ENCODE results near the gene LHX2.
"Not testable (repeated sequence)": the region's sequence is repeated elsewhere in the genome, so short reads cannot be mapped to it uniquely, and the experiment has no call there.

Gene LHX2

DNA sequence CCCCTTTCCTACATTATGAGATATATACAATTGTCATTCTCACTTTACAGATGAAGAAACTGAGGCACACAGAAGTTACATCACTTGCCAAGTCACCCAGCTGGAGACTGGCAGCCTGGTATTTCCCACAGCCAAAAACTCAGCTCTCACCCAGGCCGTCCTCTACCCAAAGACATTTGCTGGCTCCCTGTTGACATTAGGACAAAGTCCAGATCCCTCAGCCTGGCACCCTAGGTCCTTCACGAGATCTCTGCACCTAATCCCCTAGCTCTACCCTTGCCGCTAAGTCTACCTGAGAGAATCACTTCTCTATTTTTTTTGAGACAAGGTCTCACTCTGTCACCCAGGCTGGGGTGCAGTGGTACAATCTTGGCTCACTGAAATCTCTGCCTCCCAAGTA, 26.8 kb upstream of the LHX2 start:
- no peak for TF ChIP-seq JUND (IDR thresholded peaks at IDR 0.05; ENCODE audit: low read depth)
- no peak for DNase-seq (ENCODE audit: low read depth in 1 of 2, low spot score in 1 of 2)
- in situ Hi-C loops (cut with HindIII; ENCODE audit: low pct_unique_long_range_greater_than_20kb, low sequenced_read_pairs): no loop called here

DNA sequence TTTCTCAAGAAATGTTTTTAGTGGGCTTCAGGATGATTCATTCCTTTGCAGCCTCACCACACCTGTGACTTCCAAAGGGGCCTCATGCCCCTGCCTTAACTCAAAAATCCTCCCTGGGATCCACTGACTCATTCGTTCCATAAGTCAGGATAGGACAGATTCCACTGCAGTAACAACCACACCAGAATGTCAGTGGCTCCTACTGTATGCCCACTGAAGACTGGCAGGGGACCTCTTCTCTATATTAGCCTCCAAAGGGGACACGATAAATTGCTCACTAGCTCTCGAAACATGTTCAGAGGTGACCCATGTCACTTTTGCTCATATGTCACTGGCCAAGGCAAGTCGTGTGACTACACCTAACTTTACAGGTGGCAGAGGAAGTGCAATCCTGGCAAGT, 25.7 kb upstream of the LHX2 start:
- no peak for DNase-seq (ENCODE audit: low read depth in 1 of 2, low spot score in 1 of 2)
- in situ Hi-C loops (cut with HindIII; ENCODE audit: low pct_unique_long_range_greater_than_20kb, low sequenced_read_pairs): no loop called here
- TF ChIP-seq JUND (IDR thresholded peaks at IDR 0.05; ENCODE audit: low read depth): no peak

DNA sequence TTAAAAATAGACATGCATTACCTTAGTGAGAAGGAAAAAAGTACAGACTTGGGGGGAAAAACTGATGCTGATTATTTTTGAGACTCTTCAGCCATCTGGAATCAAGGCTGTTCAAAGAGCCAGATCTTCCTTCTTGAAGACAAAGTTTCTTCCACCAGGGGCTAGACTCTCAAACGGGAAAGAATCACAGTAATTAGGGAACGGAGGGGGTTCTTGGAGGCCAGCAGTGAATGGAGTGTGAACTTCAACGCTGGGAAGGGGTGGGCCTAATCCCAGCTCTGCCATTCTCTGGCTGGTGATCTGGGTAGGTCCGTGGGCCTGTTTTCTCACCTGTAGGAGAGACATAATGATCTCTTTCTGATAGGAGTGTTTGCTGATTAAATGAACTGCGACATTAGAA, 21.1 kb upstream of the LHX2 start:
- TF ChIP-seq JUND (IDR thresholded peaks at IDR 0.05; ENCODE audit: low read depth): no peak
- DNase-seq (ENCODE audit: low read depth in 1 of 2, low spot score in 1 of 2): no peak
- in situ Hi-C loops (cut with HindIII; ENCODE audit: low pct_unique_long_range_greater_than_20kb, low sequenced_read_pairs): no loop called here

DNA sequence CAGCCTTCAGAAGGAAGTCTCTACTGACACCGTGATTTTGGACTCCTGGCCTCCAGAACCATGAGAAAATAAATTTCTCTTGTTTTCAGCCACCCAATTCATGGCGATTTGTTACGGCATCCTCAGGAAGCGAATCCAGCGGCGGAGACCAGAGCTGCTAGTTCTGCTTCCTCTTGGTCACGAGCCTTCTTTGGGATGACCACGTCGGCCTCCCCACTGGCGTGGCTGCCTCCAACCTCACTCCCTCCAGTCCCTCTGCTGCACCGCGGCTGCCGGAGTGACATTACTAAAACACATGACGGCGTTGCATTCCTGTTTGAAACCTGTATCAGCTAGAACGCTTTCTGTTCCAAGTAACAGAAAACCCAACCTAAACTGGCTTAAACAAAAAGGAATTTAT, 18.9 kb upstream of the LHX2 start:
- DNase-seq (ENCODE audit: low read depth in 1 of 2, low spot score in 1 of 2); in situ Hi-C loops (cut with HindIII; ENCODE audit: low pct_unique_long_range_greater_than_20kb, low sequenced_read_pairs): not testable (repeated sequence)

DNA sequence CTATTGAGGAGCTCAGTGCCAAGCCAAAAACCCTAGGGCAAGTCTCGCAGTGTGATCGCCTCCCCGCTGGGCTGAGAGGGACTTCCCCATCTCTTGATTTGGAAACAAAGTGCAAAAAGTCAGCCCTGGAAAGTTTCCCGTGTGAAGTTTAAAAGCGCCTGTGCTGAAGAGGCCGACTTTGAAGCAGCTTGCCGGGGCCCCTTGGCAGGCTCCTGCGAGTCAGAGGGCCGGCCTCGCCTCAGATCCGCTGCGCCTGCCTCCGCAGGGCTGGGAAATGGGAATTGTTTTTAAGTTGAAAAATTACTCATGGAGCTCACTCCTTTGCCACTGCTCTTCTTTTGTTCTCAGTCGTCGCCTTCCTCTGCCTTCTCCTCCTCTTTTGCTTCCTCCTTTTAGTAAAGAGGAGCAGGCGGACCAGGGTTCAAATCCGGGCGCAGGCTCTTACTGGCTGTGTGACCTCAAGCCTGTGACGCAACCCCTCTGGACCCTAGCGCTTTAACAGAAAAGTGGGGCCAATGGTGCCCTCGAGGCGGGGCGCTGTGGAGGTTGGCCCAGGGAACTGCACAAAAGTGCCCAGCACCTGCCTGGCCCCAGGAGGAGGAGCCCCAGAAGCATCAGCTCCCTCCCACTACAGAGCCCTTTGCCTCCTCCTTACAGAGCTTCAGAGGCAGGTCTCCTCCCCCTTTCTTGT, 14.7 kb upstream of the LHX2 start:
- DNase-seq (ENCODE audit: low read depth in 1 of 2, low spot score in 1 of 2): no peak
- in situ Hi-C loops (cut with HindIII; ENCODE audit: low pct_unique_long_range_greater_than_20kb, low sequenced_read_pairs): no loop called here
- TF ChIP-seq JUND (IDR thresholded peaks at IDR 0.05; ENCODE audit: low read depth): no peak

DNA sequence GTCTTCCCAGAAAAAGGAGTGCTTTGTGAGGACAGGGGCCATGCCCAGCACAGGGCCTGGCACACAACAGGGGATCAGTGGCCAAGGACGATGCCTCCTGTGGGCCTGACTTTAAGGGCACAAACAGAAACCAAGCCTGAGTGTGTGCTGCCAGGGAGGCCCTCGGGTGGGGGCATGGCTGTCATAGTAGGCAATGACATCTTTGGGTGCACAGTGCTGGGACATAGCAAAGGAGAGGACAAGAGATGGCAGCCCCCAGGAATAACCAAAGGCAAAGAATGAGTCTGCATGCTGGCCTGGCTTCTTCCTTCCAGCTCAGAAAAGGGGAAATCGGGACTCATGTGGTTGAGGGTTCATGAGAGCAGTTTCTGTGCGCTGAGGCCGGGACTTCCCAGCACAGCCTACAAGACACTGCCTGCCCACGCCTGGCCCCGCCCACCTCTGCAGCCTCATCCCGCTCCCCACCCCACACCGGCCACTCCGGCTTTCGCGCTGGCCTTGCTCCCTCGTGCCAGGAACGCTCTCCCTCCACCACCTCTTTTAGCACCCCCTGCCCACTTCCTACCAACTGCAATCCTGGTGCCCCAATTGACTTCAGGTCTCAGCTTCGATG, 13.8 kb upstream of the LHX2 start:
- in situ Hi-C loops (cut with HindIII; ENCODE audit: low pct_unique_long_range_greater_than_20kb, low sequenced_read_pairs): no loop called here
- DNase-seq (ENCODE audit: low read depth in 1 of 2, low spot score in 1 of 2): no peak

DNA sequence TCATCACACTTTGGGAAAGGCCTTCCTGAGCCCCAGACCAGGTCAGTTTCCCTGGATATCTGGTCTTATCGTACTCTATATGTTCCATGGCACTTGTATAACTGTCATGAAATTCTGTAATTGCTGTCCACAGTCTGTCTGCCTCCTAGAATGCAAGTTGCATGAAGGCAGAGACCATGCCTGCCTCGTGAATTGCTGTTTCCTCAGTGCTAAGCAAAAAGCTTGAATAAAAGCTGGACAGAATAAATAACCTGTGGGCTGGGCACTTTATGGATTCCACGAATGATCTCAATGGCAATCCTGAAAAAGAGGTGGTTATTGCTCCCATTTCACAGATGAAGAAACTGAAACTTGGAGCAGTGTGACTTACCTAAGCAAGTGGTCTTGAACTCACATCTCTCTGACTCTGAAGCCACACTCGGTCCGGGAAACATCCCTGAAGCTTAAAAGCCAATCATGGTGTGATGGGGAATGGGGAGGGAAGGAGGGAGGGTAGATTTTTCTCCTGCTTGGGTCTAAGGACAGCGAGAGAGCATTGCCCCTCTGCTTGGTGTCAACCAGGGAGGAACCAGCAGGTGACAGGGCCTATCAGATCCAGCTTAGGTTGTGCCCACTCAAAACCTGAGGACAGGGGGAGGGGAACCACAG, 13.2 kb upstream of the LHX2 start:
- no peak for DNase-seq (ENCODE audit: low read depth in 1 of 2, low spot score in 1 of 2)
- in situ Hi-C loops (cut with HindIII; ENCODE audit: low pct_unique_long_range_greater_than_20kb, low sequenced_read_pairs): no loop called here
- TF ChIP-seq JUND (IDR thresholded peaks at IDR 0.05; ENCODE audit: low read depth): no peak

More for the DNA sequence above, 13.8 kb upstream of the LHX2 start:
- no peak for TF ChIP-seq JUND (IDR thresholded peaks at IDR 0.05; ENCODE audit: low read depth)

DNA sequence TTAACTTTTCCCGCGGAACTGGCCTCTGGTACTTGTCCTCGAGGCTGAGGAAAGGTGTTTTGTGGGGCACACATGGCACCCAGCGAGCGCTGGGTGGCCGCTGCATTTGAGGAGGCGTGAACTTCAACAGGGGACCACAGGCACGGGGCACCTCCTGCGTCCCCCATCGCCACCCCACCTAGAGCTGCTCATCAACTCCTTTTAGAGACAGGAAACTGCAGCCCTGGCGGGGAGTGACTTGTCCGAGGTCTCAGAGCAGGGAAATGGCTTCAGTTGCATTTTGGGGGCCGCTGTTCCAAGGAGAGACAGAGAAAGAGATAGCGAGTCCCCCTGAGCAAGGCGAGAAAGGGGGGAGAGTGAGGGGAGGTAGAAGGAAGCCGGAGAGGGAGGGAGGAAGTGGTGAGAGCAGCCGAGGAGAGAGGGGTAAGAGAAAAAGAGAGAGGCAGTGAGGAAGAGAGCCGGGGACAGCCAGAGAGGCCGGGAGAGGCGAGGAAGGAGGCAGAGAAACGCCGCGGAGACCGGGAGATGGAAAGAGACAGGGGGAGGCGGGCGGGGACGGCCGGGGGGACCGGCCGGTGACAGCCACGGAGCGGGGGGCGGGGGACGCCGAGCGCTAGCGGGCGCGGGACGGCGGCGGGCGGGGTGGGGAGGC, 12.5 kb upstream of the LHX2 start:
- in situ Hi-C loops (cut with HindIII; ENCODE audit: low pct_unique_long_range_greater_than_20kb, low sequenced_read_pairs): no loop called here
- no peak for TF ChIP-seq JUND (IDR thresholded peaks at IDR 0.05; ENCODE audit: low read depth)
- no peak for DNase-seq (ENCODE audit: low read depth in 1 of 2, low spot score in 1 of 2)

DNA sequence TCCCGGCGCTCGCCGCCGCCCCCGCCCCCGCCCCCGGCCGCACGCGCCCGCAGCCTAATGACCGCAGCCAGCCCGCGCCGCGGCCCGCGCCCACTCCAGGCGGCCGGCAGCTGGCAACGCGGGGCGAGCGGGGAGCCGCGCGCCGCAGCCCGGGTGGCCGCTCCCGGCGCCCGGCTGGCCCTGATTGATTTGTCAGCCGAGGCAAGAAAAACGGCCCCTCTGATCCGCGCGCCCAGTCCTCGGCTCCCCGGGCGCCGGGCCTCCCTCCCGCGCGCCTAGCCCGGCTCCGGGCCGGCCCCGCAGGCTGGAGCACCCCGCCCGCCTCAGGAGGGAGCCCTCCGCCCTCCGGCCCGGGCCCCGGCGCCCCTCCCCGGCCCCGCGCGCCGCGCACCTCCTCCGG, 11.9 kb upstream of the LHX2 start:
- no peak for TF ChIP-seq JUND (IDR thresholded peaks at IDR 0.05; ENCODE audit: low read depth)
- in situ Hi-C loops (cut with HindIII; ENCODE audit: low pct_unique_long_range_greater_than_20kb, low sequenced_read_pairs): no loop called here
- no peak for DNase-seq (ENCODE audit: low read depth in 1 of 2, low spot score in 1 of 2)

DNA sequence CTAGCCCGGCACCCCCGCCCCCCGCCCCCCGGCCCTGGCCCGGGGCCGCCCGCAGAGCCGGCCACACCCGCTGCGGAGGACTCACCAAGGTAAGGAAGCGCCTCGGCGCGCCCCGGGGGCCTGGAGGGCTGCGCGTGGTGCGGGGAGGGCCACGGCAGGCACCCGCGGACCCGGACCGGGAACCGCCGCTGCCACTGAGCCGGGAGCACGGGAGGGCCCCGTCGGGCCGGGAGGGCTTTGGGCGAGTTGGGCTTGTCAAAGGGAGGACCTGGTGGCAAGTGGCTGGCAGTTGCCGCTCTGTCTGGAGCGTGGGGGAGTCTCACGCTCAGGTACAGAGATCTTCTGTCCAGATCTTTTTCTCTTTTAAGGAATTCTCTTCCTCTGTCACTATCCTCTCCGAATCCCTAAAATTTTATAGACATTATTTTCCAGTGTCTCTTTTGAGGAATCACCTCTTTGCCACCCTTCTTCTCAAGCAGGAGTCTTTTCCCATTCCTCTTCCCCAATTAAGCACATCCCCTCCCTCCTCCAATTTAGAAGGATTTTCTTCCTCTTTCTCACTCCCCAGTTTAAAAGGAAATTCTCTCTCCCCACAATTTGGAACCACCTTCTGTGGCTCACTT, 11.3 kb upstream of the LHX2 start:
- in situ Hi-C loops (cut with HindIII; ENCODE audit: low pct_unique_long_range_greater_than_20kb, low sequenced_read_pairs): no loop called here
- DNase-seq (ENCODE audit: low read depth in 1 of 2, low spot score in 1 of 2): no peak
- TF ChIP-seq JUND (IDR thresholded peaks at IDR 0.05; ENCODE audit: low read depth): no peak

DNA sequence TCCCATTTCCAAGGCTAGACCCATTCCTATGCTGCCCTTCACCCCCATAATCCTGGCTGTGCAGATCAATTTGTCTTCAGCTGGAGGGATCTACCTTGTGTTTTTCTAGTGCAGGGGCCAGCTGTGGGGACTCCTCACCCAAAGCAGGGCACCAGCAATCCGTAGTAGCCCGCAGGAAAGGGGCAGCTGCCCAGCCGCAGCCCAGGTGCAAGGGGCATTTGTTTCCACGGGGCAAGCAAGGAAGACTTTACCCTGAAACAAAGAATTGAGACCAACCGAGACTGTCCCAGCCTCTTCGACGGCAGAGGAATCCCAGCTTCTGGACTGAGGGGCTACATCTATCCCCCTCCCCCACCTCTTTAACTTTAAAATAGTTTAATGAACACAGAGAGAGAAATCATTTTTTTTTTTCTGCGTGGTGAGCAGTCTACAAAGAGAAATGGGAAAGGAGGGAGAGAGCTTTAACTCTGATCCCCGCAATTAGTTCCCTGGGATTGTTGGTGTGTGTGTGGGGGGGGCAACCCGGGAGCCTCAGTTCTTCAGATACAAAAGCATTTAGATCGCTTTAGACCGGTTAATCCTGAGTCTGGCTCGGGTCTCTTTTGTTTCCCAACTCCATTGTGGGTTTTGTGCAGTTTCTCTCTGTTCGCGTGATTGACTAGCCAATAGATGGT, 10.6 kb upstream of the LHX2 start:
- TF ChIP-seq JUND (IDR thresholded peaks at IDR 0.05; ENCODE audit: low read depth): no peak
- DNase-seq (ENCODE audit: low read depth in 1 of 2, low spot score in 1 of 2): no peak
- in situ Hi-C loops (cut with HindIII; ENCODE audit: low pct_unique_long_range_greater_than_20kb, low sequenced_read_pairs): no loop called here

DNA sequence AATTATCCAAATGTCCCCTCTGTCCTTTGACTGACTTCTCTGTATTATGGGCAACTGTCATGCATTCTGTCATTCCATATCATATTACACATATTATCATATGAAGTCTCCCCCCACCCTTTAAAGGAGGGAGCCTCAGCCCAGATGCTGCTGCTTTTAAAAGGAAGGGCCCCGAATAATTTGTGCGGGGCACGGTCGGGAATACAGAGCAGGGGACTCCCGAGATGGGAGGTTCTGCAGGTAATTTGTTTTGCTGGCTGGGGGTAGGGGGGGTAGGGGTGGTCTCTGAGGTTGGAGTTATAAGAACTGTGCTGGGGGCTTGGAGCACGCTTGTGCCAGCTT, 10.1 kb upstream of the LHX2 start:
- no peak for TF ChIP-seq JUND (IDR thresholded peaks at IDR 0.05; ENCODE audit: low read depth)
- no peak for DNase-seq (ENCODE audit: low read depth in 1 of 2, low spot score in 1 of 2)
- in situ Hi-C loops (cut with HindIII; ENCODE audit: low pct_unique_long_range_greater_than_20kb, low sequenced_read_pairs): no loop called here
